ENCODE data around the gene TNFRSF25.
"Not testable (repeated sequence)": the region's sequence is repeated elsewhere in the genome, so short reads cannot be mapped to it uniquely, and the experiment has no call there.

The TNFRSF25 gene

DNA sequence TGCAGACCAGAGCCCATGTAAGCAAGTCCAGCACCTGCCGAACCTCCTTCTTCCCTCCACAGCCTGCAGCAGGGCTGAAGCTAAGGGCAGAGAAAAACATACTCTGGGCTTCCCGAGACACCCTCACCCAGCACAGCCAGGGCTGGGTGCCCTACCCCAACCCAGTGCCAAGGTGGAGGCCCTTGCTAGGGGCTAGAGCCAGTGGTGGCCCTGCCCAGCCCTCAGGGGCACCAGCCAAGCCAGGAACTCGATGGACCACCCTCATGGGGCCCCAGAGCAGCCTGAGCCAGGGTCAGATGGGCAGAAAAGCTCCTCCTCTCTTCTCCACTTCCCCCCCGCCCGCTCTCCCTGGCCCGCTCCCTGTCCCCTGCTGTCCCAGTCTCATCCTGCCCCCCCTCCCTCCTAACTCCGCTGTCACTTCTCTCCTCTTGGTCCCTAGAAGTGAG, 15.9 kb downstream of the TNFRSF25 start:
- no peak for DNase-seq

GRCh38 chr1:6448749-6449631, 17.0 kb downstream of the TNFRSF25 start:
- peak; percentile 61 for DNase-seq

DNA sequence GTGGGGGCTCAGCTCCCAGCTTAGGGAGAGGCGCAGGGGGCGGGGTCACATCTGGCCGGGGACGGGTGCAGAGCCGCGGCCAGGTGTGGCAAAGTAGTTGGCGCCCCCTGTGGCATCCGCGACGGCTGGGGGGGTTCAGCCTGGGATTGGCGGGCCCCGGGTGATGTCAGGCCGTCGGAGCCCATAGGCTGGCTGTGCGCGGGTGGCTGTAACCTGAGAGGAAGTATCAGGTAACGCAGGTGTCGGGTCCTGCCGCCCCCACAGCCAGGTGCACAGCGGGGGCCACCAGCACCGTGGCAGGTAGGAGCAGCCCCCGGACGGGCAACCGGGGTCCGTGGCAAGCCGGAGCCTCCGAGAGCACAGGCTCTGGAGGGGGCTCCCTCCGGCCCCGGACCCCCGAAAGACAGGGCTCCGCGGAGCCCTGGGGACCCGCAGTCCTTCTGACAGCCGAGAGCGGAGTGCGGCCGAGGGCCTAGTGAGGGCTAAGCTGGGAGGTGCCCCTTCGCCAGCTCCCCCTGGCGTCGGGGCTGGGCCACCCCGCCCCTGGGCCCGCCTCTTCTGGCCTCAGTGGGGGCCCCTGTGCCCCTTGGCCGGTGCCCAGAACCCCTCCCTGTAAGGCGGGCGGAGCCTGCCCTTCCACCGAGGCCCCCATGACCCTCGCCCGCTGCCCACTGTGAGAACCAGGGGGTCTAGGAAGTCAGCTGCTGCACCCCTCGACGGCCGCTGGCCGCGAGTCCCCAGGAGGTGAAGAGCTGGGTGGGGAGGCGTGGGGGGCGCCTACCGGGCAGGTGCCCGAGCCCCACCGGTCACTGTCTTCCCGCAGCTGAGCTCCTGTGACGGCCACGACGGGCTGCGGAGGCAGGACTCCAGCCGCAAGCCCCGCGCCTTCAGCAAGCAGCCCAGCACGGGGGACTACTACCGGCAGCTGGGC, 17.9 kb downstream of the TNFRSF25 start:
- peak; percentile 71 for DNase-seq

DNA sequence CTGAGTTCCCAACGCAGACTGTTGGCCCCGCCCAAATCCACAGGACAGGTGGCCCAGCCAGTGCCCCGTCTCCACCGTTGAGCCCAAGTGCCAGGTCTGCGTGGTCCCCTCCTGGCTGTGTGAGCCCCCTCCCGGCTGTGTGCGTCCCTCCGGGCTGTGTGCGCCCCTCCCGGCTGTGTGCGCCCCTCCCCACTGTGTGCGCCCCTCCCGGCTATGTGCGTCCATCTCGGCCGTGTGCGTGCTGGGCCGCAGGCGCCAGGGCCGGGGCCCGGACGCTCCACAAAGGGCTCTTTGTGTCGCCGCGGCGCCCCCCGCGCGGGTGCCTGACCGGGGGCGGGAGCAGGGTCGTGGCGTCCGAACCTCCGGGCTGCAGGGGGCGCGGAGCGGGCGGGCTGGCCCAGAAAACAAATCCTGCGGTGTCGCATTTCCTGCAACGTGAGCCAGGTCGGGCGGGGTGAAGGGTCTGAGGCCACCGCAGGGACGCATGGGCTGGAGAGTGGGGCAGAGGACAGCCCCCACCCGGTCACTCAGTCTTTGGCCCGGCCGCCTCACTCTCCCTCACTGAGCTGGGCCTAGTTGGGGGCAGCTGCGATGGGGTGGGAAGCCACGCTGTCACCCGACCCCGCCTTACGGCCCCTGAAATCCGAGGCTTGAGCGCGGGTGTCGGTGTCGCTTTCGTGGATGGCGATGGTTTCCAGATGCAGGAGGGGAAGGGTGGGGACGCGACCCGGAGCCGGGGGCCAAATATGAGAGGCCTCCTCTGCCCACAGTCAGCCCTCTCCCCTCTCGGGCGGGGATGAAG, 18.8 kb downstream of the TNFRSF25 start:
- no peak for DNase-seq

DNA sequence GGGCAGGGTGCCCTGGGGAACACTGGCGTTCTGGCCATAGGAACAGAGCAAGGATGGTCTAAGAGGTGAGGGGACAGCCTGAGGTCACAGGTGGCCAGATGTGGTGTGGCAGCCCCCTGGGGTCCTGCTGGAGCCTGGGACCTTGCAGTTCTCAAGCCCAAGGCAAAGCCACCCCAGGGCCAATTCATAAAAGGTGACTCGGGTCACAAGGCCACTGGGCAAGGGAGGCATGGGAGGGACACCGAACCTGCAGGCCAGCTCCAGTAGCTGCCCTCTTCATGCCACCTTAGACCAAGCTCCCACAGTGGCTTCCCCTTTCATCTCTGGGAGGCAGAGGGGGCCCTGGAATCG, 19.3 kb downstream of the TNFRSF25 start:
- DNase-seq, result no peak

GRCh38 chr1:6445929-6446328, 20.0 kb downstream of the TNFRSF25 start:
- not testable (repeated sequence) for DNase-seq

DNA sequence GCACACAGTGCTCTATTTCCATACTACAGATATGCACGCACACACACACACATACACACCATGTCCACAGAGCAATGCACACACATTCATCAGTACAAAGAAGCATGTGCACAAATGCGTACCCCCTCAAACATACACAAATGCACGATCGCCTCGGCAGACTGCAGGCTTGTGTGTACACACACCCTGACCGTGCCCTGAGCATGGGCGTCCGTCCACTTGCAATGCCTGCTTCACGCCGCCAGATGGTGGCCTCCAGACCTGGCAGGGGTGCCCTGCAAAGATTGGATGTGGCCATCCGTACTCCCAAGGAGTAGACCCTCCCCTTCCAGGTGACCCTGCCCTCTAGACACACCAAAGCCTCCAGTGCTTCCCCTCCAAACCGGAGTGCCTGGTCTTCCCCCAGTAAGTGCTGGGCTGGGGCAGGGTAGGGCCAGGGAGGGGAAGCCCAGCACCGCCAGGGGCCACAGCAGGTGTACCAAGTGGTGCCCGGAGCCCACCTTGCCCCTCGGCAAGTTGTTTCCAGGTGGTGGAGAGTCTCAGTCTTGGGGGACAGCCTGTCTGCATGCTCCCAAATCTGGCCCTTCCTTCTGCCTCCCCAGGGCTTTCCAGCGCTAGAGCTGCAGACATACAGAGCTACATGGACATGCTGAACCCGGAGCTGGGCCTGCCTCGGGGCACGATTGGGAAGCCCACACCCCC, 20.8 kb downstream of the TNFRSF25 start:
- DNase-seq, result peak; percentile 66

DNA sequence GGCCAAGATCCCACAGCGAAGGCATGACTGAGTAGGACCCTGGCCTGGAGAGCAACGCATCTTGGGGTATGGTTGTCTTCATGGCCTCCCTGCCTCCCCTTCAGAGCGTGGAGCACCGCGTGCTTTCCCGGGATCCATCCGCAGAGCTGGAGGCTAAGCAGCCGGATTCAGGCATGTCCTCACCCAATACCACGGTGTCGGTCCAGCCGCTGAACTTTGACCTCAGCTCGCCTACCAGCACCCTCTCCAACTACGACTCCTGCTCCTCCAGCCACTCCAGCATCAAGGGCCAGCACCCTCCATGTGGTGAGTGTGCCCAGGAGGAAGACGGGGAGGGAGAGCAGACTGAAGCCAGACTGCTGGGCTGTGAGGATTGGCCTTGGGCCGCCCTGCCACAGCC, 21.6 kb downstream of the TNFRSF25 start:
- no peak for DNase-seq

DNA sequence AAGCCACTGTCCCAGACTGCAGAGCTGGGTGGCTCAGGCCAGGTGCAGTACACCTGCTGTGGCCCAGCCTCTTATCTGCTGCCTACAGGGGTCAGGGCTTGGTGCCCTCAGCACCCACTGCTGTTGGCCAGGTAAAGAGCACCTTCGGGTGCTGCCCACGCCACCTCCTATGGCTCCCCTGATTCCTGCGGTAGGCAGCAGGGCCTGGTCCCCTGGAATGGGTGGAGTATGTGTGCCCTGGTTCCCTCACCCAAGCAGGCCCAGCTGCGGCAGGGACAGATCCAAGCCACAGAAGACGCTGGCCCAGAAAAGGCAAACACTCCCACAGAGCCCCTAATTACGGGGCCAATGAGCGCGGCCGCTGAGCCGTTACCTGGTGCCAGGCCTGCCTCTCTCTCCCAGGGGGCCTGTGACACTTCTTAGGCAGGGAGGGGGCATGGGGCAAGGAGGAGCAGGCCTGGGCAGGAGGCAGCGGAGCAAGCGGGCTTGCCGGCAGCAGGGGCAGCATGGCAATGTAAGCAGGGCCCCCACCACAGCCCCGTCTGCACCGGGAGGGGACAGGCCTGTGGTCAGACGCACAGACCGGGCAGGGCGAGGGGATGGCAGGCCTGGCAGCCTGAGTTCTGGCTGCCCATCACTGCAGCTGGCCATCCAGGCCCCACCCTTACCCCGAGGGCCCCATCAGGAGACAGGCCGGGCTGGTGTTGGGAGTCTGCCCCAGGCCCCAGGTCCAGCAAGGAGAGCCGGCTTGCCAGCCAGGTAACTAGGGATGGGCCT, 22.4 kb downstream of the TNFRSF25 start:
- no peak for DNase-seq

DNA sequence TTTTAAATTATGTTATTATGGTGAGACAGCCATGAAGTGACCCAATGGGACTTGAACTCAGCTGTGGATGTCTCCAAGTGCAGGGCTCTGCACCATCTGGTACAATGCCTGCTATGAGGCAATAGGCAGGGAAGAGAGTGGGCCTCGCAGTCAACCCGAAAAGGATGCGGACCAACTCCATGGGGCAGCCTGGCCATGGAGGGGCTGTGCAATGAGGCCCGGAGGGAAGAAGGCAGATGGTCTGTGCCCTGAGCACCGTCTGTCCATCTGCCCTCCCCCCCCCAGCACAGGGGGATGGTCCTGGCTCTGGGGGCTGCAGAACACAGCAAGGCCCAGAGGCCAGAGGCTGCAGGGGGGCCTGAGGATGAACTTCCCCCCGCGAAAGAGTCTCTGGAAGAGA, 24.4 kb downstream of the TNFRSF25 start:
- no peak for DNase-seq

- peak; percentile 89 for DNase-seq
These were observed 25.5 kb downstream of the TNFRSF25 start for GRCh38 chr1:6440198-6441126.

DNA sequence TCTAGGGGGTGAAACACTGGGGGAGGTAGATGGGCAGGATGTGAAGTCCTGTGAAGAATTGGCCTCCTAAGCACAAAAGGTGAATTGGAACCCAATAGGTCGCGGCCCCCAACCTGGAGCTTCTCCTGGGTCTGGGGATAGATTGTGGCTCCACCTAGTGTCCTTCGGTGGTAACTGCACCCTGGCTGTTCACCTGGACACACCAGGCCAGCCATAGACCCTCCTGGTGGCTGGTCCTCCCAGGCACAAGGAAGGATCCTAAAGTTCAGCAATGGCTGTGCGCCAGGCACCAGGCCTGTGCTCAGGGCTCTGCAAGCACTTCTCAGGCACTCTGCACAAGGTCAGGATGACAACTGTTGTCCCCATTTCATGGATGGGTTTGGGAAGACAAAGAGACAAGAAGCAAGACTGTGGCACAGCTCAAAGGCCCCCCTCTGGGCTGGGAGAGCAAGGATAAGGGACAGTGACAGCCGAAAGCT, 27.9 kb downstream of the TNFRSF25 start:
- peak; percentile 79 for DNase-seq

DNA sequence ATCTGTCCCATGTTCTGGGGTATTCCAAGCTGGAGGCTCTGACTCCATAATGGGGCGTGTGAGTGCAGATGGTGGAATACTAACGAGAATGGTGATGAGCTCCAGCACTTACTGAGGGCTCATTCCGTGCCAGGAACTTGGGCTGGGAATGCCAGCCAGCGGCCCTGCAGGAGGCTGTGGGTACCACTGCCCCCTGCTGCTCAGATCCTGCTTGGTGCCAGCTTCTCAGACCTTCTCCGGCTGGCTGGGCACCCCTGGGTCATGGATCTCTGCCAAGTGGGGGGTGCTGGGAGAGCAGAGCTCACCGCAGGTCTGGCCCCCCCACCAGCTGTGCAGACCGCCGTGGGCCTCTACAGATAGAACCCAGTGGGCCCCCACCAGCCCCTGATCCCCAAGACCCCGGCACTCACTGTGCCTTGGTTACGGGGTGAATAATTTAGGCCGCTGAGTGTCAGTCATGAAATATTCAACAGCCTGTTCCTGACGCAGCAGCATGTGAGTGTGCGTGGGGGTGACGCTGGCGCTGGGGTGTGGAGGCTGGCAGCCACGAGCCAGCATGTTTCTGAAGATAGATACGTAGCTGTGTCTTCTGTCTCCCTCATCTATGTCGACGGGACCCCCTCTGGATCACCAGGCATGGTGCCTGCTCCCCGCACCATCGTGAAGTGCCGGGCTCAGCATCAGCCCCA, 28.8 kb downstream of the TNFRSF25 start:
- DNase-seq, result not testable (repeated sequence)

DNA sequence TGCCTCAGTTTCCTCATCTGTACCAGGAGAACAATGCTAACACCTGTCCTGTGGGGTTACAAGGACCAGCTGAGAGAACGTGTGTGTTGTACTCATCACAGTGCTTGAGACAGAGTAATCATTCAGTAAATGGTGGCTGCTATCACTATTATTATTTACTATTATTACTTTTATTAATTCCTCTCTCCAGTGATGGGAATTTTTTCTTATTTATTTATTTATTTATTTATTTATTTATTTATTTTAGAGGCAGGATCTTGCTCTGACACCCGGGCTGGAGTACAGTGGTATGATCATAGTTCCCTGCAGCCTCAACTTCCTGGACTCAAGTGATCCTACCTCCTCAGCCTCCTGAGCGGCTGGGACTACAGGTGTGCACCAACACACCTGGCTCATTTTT, 29.7 kb downstream of the TNFRSF25 start:
- not testable (repeated sequence) for DNase-seq

DNA sequence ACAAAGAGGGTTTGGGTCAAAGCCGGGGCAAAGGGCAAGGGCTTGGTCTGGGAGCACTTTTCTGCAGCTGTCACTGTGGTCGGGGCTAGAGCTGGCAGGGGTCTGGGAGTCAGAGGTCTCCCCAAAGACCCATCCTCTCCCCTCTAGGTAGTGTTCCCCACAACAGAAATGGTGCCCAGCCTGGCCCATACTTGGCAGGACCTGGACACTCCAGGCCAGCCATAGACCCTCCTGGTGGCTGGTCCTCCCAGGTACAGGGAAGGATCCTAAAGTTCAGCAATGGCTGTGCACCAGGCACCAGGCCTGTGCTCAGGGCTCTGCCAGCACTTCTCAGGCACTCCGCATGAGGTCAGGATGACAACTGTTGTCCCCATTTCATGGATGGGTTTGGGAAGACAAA, 30.4 kb downstream of the TNFRSF25 start:
- no peak for DNase-seq

DNA sequence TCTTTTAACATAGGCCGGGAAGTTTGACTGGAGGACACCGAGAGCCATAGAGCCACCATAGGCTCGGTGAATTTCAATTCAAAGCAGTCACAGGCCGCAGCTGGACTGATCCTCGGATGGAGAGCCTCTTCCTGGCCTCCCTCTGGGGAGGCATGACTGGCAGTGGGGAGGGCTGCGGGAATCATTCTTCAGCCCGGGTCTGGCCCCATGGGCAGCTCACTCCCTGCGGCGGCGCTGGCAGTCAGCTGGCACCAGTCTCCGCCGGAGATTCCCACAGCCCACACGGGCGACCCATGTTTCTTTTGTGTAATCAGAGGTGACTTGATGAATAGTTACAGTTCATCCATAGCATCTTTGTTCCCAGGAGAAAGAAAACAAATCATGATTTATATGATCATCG, 30.8 kb downstream of the TNFRSF25 start:
- no peak for DNase-seq

- DNase-seq, result no peak
These were observed 31.8 kb downstream of the TNFRSF25 start for GRCh38 chr1:6434186-6434585.

- not testable (repeated sequence) for DNase-seq
These were observed 34.1 kb downstream of the TNFRSF25 start for GRCh38 chr1:6431645-6432579.

Data from CD4-positive, alpha-beta T cell treated with Interleukin-6 for 4 hours (primary cell).